SH-SY5Y (cell line): ENCODE measurements around the gene FAM124B.
A peak's percentile ranks its signal among the peaks of the same experiment; 100 is the strongest.

Experiments
- GATA2 ChIP-seq: IDR thresholded peaks from 2 replicates; pipeline ENCODE4 v1.6.1; 2011; ENCODE audit warnings: mild to moderate bottlenecking, low read depth, low read length
- GATA3 ChIP-seq: IDR thresholded peaks from 2 replicates; pipeline ENCODE4 v1.6.1; 2011; ENCODE audit warnings: low read depth, mild to moderate bottlenecking, low read length, moderate library complexity

Gene FAM124B

GRCh38 chr2:224401641-224402342 lies at the start of gene FAM124B:
Gene FAM124B (minus strand): TSS chr2:224402107. CDS start chr2:224401768, 339 bp downstream.
- TF ChIP-seq GATA2 (peak; percentile 55; the same call in 1 of the 2 replicates), GATA3 (no peak)

- TF ChIP-seq GATA2, result no peak
- TF ChIP-seq GATA3, result no peak
Measured at GRCh38 chr2:224449212-224450147, 47.6 kb upstream of the FAM124B start.

- no peak for TF ChIP-seq GATA2
- no peak for TF ChIP-seq GATA3
Measured at GRCh38 chr2:224448236-224448635, 46.3 kb upstream of the FAM124B start.

GRCh38 chr2:224444783-224445182 lies 42.9 kb upstream of the FAM124B start:
- TF ChIP-seq GATA2, result no peak
- no peak for TF ChIP-seq GATA3

- TF ChIP-seq GATA2 (no peak), GATA3 (no peak)
Measured at GRCh38 chr2:224444021-224444420, 42.1 kb upstream of the FAM124B start.

- TF ChIP-seq GATA3 (no peak), GATA2 (no peak)
Measured at GRCh38 chr2:224442071-224442967, 40.4 kb upstream of the FAM124B start.

- TF ChIP-seq GATA2, result no peak
- TF ChIP-seq GATA3, result no peak
Measured at GRCh38 chr2:224440988-224441387, 39.1 kb upstream of the FAM124B start.

- TF ChIP-seq GATA3 (no peak), GATA2 (no peak)
Measured at GRCh38 chr2:224438726-224439125, 36.8 kb upstream of the FAM124B start.

- TF ChIP-seq GATA2 (no peak), GATA3 (no peak)
Measured at GRCh38 chr2:224436634-224437033, 34.7 kb upstream of the FAM124B start.

GRCh38 chr2:224434618-224435017 lies 32.7 kb upstream of the FAM124B start:
- TF ChIP-seq GATA3 (no peak), GATA2 (no peak)

GRCh38 chr2:224433442-224433841 lies 31.5 kb upstream of the FAM124B start:
- no peak for TF ChIP-seq GATA3

GRCh38 chr2:224432003-224432579 lies 30.2 kb upstream of the FAM124B start:
- TF ChIP-seq GATA3 (no peak), GATA2 (no peak)

GRCh38 chr2:224429441-224429810 lies 27.5 kb upstream of the FAM124B start:
- TF ChIP-seq GATA3 (no peak), GATA2 (no peak)

GRCh38 chr2:224428787-224429440 lies 27.0 kb upstream of the FAM124B start:
- no peak for TF ChIP-seq GATA3
- no peak for TF ChIP-seq GATA2
